ENCODE measurements around the gene PHF19.

- TF ChIP-seq CTCF (IDR thresholded peaks at IDR 0.05) (no peak), POLR2A (IDR thresholded peaks at IDR 0.05) (no peak)
Measured at GRCh38 chr9:120911295-120911837, 34.4 kb upstream of the PHF19 start.

All from Peyer's patch (tissue), 4 donors.